Fibroblast of gingiva (primary cell): ENCODE data around the gene FNDC11.
"Not testable (repeated sequence)": the region's sequence is repeated elsewhere in the genome, so short reads cannot be mapped to it uniquely, and the experiment has no call there.

ENCODE experiments used
- DNase-seq: peaks from one replicate; pipeline ENCODE4 v3.0.0-alpha.2; 2011; ENCODE audit warnings: low read depth

Gene FNDC11

DNA sequence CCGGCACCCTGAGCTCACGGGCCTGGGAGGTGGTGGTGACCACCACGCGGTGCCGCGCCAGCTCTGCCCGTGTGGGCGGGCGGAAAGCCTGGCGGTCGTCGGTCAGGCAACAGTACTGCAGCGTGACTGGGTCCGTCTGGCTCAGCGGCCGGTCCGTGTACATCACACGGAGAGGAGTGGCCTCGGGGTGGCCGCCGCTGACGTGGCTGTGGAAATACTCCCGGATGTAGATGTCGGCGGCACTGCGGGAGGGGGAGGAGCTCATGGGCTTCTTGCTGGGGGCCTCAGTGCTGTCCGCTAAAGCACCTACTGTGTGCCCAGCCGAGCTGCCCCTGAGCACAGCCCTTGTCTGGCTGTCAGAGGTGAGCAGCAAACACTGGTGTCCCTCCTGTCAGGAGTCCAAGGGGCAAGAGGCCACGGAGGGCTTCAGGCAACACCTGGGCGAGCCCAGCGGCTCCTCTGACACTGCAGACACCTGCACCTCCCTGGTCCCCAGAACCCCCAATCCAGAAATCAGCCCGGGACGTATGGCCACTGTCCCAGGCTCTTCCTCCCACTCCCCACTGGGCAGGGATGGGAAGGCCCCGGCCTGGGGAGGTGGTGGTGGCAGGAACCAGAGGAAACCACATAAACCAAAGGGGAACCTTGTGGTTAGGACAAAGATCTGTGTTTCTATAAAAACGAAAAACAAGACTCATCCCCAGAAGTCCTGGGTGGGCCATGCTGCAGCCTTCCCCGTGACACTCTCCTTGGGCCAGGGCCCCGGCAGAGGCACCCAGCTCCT, 13.6 kb downstream of the FNDC11 start:
- no peak for DNase-seq

DNA sequence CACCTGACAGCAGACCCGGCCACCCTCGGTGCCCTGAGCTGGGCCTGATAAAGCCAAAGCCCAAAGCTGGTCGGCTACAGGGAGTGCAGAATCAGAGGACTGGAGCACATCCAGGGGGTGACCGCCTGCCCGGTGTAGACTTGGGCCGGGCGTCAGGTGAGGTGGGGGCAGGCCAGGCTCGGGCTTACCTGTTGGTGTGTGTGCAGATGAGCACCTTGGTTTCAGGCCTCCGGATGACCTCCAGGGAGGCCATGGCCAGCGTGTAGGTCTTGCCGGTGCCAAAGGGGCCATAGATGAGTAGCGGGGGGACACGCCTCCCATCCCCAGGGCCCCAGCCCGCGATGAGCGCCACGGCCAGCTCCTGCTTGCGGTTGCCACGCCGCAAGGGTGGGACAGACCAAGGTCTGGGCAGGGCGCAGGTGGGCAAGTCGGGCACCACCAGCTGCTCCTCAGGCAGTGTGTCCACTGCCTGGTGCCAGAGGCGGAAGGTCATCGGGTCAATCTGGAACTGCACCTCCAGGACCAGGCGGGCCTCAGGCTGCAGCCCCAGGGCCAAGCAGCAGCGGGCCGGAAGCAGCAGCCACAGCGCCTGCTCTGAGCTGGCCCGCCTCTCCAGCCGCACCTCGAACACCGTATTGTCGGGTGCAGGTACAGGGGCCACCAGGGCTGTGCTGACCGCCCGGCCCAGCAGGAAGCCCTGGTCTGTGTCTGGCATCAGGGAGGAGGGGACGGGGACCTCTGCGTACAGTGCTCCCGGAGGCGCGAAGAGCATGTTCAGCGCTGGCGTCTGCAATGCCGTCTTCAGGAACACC, 14.4 kb downstream of the FNDC11 start:
- DNase-seq, result no peak

DNA sequence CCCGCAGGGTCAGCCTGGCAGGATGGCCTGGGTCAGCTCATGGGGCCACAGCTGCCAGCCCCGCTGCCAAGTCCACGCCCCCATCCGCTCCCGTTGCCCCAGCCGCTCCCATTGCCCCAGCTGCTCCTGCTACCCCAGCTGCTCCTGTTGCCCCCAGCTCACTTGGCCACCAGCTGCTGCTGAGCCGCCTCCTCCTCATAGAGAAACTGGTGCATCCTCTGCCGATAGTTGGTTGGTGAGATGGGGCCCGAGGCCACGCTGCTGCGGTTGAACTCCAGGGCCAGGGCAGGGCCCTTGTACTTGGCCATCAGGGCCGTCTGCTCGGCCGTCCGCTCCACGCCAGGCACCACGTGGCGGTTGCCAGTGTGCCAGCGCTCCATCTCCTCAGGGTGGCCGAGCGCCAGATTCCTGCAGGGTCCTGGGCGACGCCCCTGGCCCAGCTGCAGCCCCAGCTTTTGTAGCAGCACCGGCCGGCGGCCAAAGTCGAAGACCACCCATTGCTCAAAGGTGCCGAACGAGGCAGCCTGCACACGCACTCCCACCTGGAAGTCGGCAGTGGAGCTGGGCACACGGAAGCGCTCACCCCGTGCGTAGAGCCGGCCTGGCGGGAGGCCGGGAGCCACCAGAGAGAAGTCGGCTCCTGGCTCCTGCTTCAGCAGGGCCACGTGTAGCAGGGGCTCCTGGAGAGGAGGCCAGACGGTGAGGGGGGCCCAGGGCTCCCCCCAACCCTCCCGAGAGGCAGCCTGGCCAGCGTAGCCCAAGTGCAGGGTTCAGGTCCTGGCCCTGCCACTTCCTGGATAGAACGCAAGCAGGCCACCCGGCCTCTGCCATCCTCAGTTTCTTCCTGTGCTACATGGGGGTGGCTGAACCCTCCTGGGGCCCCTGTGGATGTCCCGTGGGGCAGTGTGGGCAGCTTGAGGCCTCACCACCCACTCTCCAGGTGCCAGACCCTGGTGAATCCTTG, 15.3 kb downstream of the FNDC11 start:
- no peak for DNase-seq

DNA sequence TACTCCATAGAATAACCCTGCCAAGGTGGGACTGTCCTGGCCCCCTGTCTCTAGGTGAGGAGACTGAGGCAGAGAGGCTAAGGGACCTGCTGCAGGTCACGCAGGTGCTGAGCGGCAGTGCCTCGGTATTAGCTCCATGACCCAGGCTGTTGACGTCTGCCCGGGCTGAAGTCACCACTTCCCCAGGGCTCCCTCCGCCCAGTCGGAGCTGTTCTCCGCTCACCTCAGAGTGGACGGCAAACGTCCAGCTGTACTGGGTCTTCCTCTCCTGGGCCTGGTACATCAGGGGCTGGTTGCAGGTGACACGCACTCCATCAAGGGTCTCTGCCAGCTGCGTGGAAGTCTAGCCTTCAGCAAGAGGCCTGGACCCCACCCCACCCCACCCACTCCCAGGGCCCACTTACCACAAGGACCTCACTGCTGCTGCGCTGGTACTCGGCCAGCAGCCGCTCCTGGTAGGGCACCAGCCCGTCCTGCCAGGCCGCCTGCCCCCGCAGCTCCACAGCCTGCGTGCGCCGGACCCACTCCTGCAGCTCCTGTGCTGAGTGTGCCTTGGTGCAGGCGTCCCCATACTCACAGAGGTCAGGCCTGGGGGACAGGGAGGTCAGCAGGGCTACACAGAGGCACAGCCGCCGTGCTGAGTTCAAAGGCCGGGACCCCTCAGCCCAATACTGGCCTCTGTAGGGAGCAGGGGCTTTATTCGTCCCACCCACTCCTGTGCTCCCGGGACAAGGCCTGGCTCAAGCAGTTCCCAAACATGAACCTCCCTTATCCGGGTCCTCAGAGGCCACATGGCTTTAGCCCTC, 16.5 kb downstream of the FNDC11 start:
- DNase-seq, result no peak

DNA sequence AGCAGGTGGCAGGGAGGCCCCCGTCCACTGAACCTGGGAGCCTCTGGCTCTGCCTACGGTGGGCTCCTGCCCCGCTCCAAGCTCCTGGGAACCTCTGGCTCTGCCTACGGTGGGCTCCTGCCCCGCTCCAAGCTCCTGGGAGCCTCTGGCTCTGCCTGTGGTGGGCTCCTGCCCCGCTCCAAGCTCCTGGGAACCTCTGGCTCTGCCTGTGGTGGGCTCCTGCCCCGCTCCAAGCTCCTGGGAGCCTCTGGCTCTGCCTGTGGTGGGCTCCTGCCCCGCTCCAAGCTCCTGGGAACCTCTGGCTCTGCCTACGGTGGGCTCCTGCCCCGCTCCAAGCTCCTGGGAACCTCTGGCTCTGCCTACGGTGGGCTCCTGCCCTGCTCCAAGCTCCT, 17.1 kb downstream of the FNDC11 start:
- not testable (repeated sequence) for DNase-seq

DNA sequence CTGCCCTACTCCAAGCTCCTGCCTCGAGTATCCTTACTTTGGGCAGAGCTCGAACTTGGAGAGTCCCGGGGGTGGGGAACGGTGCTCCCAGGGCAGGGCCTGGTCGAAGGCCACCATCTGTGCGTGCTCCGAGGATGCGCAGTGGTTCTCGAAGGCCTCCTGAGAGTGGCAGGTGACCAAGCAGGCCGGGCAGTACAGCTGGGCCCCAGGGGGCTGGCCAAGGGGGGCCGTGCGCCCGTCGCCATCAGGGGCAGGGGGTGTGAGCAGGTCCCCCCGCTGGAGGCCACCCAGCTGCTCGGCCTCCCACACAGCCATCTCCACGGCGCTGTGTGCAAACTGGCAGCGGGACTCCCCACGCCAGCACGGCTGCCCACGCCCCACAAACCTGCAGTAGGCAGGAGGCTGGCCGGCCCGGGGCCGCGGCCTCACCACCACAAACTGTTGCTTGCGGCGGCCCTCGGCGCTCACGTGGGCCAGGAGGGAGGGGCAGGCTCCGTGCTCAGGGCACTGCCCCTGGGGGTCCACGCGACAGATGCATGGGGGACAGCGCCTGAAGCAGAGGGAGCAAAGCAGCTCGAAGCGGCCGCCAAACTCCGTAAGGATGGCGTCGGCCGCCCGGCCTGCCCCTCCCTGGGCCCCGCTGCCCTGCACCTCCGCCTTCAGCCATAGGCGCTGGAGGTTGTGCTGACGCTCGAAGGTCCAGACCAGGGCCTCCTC, 18.3 kb downstream of the FNDC11 start:
- no peak for DNase-seq

DNA sequence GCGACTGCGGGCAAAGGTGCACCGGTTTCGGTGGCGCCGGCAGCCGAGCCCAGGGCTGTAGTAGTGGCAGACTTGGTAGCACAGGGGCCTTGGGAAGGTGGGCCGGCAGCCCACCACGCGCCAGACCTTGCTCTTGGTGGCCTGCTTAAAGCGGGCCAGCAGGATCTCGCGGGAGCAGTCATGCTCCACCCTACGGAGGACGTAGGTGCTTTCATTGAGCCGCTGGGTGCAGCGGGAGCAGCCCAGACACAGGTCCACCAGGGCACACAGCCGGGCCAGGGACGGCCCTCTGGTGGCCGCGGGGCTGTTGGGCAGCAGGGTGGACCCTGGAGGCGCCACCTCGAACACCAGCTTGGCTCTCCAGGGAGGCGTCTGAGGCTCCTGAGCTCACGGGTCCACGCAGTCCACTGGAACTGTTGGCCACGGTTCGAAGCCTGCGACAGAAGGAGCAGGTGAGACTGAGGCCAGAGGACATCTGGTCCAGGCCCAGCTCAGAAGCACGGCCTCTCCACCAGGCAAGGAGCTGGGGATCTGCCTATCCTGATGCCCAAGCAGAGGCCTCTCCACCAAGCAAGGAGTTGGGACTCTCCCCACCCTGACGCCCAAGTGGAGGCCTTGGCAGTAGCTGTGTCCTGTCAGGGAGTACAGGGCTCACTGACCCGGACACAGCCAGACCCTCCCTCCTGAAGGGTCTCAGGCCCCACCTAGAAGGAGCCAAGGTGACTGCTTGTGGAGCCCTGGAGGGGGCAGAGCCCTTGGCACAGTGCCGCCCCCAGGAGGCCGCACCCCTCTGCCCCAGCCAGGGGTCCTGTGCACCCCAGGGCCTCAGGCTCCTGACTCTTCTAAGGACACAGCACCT, 19.1 kb downstream of the FNDC11 start:
- no peak for DNase-seq

DNA sequence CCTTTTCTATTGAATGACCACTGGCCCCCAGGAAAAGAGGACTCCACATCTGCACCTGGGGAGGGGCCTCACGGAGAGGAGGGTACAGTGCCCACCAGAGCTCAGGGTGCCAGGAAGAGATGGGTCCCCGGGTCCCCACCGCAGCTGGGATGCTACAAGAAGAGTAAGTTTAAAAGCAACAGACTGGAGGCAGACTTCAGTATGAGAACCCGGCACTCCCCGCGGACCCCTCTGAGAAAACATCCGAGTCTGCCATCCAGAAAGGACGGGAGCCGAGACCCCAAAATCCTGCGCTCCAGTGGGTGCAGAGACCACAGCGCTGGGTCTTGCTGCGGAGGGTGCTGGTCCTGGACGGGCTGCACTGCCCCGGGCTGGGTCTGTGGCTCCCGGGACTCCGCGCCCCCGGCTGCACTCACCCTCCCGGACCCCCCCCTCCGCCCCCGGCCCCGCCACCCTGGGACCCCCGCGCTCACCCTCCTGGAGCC, 19.7 kb downstream of the FNDC11 start:
- no peak for DNase-seq

DNA sequence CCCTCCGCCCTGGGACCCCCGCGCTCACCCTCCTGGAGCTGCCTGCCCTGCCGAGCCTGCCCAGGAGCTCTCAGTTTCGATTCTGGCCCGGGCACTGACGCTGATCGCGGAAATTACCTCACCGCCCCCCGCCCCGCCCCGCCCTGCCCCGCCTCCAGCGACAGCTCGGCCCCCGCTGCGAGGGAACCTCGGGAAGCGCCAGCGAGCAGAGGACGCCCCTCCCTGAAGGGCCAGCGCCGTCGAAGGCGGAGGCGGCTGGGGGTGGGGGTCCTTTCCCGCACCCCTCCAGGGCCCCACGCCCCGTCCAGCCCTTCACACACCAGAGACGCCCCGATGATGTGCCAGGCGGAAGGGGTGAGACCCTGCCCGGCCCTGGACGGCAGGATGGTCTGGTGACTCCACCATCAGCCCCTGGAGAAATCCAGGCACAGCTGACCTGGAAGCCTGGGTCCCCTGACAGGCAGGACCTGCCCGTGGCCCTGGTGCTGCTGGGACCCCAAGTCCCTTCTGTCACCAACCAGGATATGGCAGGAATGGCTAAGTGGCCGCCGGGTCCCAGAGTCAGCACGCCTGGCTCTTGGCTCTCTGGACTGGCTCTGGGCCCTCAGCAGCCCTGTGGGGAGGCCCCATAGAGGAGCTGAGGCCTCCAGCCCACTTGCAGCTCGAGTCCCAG, 20.3 kb downstream of the FNDC11 start, which contains the start of gene HELZ2:
TSS of gene HELZ2 (minus strand) at position 84 of the 673 bp plus-strand sequence. CDS start 1,854 bp downstream, outside the sequence.
- DNase-seq, result peak; percentile 52

DNA sequence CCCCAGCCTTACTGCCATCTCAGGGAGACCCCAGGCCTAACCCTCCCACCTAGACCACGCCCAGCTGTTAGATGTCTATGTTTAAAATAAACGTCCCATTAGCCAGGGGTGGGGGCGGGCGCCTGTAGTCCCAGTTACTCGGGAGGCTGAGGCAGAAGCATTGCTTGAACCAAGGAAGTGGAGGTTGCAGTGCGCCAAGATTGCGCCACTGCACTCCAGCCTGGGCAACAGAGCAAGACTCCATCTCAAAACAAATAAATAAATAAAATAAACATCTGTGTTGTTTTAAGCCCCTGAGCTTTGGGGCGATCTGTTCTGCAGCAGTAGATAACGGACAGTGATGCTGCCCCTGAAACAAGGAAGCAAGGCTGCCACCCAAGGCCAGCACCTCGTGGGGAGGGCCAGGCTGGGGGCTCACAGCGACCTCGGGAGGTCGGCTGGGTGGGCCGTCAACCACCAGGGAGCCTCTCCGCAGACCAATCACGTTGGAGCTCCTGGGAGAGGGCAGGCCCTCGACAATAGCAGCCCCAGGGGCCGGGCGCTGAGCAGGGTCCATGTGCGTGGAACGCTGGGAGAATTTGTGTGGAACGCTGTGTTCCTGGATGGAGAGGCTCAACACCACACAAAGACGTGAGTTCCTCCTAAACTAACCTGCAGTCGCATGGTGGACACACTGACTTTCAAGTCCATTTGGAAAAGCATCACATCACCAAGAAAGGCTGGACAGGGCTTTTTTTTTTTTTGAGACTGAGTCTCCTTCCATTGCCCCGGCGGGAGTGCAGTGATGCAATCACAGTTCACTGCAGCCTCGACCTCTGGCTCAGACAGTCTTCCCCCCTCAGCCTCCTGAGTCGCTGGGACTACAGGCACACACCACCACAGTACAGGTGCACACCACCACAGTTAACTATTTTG, 21.1 kb downstream of the FNDC11 start:
- DNase-seq, result peak; percentile 55

DNA sequence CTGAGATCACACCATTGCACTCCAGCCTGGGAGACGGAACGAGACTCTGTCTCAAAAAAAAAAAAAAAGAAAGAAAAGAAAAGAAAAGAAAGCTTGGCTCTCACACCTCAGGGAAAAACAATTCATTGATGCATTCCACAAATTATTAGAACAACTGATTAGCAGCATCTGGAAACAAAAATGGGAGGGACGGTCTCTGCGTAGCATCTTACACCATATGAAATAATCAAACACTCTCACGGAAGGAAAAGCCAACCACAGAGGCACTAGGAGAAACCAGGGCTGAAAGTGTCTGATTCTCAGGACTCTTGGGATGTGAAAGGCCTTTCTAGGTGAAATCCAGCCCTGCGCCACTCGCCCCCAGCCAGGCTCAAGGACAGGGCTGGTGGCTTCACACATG, 22.4 kb downstream of the FNDC11 start:
- DNase-seq, result no peak

DNA sequence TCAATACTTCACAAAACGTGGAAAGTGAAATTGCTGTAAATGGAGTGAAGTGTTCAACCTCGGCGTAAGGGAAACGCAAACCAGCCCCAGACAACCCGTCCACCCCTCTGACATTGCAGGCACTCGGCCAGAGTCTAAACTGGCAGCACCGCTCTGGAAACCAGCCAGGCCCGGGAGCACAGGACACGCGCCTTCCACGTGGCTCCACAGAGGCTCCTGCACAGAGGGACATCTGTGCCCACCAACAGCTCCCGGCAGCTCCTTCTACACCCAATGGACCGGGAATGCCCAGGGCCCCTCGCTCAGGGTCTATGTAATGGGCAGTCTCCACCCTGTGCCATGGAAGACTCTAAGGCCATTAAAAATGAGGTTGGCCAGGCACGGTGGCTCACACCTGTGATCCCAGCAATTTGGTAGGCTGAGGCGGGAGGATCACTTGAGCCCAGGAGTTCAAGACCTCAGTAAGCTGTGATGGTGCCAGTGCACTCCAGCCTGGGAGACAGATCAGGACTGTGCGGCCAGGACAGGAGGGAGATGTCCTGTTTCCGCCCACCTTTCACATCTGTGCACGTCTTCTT, 23.4 kb downstream of the FNDC11 start:
- no peak for DNase-seq

DNA sequence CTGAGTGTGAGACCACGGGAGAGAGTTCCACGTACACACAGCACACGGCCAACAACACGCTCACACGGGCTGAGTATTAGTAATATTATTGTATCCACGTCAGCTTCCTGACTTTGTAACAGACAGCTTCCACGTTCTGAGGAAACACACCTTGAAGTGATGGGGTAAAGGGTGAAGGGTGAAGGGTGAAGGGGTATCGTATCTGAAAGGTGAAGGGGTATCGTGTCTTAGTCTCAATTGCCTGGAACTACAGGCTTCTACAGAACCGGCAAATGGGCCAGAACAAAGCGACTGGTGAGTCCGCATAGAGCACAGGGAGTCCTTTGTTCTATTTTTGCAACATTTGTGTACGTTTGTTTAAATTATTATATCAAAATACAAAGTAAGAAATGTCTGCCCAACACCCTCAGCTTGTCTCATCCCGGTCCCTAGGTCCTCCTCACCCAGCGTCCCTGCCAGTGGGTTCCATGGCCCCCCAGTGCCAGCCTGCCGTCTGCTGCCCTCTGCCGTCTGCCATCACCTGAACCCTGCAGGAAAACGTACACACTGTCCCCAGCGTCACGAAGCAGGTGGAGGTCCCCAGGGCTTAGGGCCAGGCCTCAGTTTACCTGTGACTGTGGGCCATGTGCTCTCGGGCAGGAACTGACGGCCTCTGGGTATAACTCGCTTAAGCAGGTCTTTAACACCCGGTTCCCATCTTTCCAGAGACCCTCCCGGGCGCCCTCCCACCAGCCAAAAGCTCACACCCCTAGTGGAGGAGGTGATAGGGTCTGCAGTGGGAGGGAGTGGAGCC, 24.5 kb downstream of the FNDC11 start:
- DNase-seq, result no peak

DNA sequence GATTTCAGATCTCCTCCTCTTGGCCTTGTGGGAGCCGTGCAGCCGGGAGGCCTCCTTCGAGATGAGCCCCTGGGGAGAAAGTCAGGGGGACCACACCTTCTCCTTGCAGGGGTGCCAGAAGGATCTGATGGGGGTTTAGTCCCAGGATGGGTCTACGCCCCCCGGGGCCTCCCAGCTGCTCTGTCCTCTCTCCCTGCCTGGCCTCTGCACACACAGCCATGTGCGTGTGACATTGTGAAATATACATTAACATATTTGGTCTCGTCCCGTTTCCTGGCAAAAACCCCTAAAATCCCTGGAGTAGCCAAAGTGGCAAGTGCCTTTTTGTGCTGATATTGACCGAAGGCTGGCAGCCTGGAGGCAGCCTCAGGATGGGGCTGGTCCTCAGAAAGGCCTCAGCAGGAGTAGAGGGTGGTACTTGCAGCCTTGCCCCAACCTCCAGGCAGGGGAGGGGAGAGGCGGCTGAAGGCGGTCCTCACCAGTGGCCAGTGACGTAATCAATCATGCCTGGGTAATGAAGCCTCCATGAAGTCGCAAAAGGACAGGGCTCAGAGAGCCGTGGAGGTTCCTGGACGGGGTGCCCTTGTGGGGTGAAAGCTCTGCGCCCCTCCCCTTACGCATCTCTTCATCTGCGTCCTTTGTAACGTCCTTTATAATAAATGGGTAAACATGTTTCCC, 25.2 kb downstream of the FNDC11 start:
- DNase-seq, result no peak

DNA sequence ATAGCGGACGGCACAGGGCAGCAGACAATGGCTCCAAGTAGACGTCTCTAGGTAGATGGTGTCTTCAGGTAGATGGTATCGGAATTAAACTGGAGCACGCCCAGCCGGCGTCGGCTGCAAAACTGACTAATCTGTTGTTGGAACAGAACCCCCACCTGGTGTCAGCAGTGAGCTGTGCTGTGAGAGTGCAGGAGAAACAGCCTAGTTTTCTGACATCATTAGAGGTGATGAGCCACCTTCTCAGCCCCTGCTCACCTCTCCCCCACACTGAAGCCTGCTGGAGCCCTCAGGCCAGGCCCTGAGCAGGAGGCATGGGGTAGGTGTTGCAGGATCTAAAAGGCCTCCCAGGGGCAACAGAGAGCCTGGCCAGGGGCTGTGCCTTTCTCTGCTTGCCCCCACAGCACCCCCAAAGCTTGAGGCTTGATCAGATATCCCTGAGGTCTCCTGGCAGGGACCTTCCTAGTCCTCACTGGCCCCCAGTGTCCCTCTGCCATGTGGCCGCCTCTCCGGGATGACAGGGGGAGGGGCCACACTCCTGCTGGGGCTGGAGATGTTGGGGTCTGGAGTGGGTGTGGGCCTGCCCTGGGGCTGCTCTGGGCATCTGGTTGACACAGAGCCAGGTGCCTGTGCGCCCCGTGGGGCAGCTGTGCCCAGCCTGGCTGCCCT, 27.0 kb downstream of the FNDC11 start:
- DNase-seq, result no peak
